ENCODE measurements around the gene ARX.

The ARX gene

GRCh38 chrX:25039036-25039435 is 23.3 kb upstream of the ARX start:
- DNase-seq (ENCODE audit: insufficient read length, low spot score) = no peak
- no peak for FAIRE-seq
- TF ChIP-seq, protein P1, sequence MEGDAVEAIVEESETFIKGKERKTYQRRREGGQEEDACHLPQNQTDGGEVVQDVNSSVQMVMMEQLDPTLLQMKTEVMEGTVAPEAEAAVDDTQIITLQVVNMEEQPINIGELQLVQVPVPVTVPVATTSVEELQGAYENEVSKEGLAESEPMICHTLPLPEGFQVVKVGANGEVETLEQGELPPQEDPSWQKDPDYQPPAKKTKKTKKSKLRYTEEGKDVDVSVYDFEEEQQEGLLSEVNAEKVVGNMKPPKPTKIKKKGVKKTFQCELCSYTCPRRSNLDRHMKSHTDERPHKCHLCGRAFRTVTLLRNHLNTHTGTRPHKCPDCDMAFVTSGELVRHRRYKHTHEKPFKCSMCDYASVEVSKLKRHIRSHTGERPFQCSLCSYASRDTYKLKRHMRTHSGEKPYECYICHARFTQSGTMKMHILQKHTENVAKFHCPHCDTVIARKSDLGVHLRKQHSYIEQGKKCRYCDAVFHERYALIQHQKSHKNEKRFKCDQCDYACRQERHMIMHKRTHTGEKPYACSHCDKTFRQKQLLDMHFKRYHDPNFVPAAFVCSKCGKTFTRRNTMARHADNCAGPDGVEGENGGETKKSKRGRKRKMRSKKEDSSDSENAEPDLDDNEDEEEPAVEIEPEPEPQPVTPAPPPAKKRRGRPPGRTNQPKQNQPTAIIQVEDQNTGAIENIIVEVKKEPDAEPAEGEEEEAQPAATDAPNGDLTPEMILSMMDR (IDR thresholded peaks at IDR 0.05; ENCODE audit: insufficient read depth, missing control alignments) = no peak

DNA sequence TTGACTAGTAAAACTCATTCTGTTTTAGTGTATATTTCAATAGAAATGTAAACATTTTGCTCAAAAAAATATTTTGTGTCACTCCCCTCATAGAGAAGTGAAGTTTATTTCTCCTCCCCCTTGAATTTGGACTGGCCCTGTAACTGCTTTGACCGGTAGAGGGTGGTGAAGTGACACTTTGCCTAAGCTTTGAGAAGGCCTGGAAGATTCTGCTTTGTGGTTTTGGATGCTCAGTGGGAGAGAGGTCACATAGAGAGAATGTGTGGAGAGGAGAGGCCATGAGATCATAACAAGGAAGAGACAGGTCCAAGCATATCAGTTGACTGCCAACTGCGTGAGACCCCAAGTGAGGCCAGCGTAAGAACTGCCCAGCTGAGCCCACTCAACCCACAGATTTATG is 19.1 kb upstream of the ARX start:
- FAIRE-seq (no peak), DNase-seq (ENCODE audit: insufficient read length, low spot score) (no peak)
- TF ChIP-seq, protein P1 (IDR thresholded peaks at IDR 0.05; ENCODE audit: insufficient read depth, missing control alignments) = no peak

DNA sequence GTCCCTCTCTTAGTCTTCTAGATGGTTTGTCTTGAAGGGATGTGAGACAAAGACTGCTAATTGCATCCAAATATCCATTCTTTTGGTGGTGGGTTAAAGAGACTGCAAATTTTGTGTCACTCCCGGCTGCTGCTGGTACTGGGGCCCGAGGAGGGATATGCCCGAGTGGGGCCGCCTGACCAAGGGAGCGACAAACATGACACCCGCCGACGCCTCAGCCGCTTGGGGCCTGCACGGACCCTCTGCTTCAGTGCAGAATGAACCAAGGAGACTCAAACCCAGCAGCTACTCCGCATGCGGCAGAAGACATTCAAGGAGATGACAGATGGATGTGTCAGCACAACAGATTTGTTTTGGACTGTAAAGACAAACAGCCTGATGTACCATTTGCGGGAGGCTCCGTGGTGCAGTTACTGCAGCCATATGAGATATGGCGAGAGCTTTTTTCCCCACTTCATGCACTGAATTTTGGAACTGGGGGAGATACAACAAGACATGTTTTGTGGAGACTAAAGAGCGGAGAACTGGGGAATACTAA is 13.6 kb upstream of the ARX start:
- DNase-seq (ENCODE audit: insufficient read length, low spot score) (no peak), FAIRE-seq (no peak)
- TF ChIP-seq, protein P1 (IDR thresholded peaks at IDR 0.05; ENCODE audit: insufficient read depth, missing control alignments) = no peak

GRCh38 chrX:25028726-25029125 is 13.0 kb upstream of the ARX start:
- TF ChIP-seq, protein P1 (IDR thresholded peaks at IDR 0.05; ENCODE audit: insufficient read depth, missing control alignments) = no peak
- no peak for DNase-seq (ENCODE audit: insufficient read length, low spot score)
- no peak for FAIRE-seq

DNA sequence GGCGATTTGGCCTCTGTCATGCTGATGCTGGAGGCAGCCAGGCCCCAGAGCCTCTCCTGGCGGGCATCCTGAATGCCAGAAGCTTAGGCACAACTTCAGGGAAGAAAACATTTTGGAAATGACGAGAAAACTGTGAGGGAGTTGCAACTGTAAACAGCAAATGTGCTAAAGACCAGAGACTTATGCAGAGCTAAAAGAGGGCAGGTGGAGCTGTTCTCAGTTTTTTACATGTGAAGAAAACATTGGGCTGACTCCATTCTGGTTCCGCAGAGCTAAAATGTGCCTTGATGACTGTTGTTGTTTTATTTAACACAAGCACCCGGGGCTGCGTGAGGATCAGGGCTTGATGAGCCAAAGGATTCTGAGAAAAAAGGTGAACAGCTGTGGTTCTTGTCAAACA is 10.8 kb upstream of the ARX start:
- DNase-seq (ENCODE audit: insufficient read length, low spot score) (no peak), FAIRE-seq (no peak)
- TF ChIP-seq, protein P1 (IDR thresholded peaks at IDR 0.05; ENCODE audit: insufficient read depth, missing control alignments) = no peak

DNA sequence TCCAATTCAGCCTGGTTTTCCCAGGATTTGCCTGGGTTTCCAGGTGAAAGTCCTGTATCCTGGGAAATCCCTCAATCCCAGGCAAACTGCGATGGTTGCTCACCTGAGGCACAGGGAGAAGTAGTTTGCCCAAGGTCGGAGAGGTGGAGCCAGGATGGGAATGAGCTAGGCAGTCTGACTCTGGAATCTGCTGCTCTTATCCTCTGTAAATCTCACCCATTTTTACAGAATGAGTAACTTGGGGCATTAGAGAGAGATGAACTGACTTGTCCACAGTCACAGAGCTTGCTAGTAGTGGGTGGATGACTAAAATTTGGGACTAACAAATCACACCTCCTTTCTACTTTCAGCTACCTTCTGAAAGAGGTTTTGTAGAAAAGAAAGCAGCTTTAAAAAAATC is 9.8 kb upstream of the ARX start:
- DNase-seq (ENCODE audit: insufficient read length, low spot score) (no peak), FAIRE-seq (no peak)

DNA sequence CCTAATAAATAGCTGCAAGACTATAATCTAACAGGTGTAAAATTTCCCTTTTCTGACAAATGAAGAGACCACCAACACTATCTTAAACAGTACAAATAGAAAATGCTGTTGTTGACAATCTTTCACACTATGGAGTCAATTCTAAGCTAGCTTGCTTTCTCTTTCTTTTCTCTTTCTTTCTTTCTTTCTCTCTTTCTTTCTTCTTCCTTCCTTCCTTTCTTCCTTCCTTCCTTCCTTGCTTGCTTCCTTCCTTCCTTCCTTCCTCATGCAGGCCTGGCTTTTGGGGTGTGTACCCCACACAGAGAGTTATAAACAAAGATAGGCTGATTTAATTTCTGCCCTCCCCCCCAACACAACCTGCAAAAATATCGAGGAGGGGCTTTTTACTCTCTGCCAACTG is 8.1 kb upstream of the ARX start:
- TF ChIP-seq, protein P1 (IDR thresholded peaks at IDR 0.05; ENCODE audit: insufficient read depth, missing control alignments) = no peak
- DNase-seq (ENCODE audit: insufficient read length, low spot score) = no peak
- FAIRE-seq = no peak

More for the DNA sequence above, 9.8 kb upstream of the ARX start:
- TF ChIP-seq, protein P1 (IDR thresholded peaks at IDR 0.05; ENCODE audit: insufficient read depth, missing control alignments) = no peak

All from D721Med (cell line).